Activated CD8-positive, alpha-beta memory T cell treated with anti-CD3 and anti-CD28 coated beads for 24 hours (primary cell): Measurements from ENCODE around the gene PPP2R3C.
"Not testable (repeated sequence)": the region's sequence is repeated elsewhere in the genome, so short reads cannot be mapped to it uniquely, and the experiment has no call there.

ENCODE experiments used
- DNase-seq: peaks from one replicate; pipeline ENCODE4 v3.0.0-alpha.2; 2020

The PPP2R3C gene

GRCh38 chr14:35050652-35051051, 71.1 kb downstream of the PPP2R3C start:
- DNase-seq = no peak

DNA sequence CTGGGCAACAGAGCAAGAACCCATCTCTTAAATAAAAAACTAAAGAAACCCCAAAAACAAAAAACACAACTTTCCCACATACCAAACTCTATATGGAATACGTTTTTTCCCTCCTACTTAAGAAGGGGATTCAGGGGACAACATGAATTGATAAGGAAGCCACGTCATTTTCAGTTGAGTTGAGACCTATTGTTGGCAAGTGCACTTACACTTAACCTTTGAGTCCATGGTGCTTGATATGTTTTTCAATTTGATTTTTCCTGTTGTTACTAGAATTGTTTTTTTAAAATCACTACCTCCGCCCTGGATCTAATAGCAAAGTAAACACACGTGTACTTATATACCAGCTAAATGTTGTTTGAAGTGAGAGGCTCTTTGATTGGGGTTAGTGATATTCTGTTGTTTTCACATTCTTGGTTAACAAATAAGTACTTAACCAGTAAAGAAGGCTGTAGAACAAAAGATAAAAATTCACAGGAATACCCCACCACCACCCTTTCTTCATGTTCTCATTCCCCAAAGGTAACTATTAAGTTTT, 73.7 kb downstream of the PPP2R3C start:
- no peak for DNase-seq

DNA sequence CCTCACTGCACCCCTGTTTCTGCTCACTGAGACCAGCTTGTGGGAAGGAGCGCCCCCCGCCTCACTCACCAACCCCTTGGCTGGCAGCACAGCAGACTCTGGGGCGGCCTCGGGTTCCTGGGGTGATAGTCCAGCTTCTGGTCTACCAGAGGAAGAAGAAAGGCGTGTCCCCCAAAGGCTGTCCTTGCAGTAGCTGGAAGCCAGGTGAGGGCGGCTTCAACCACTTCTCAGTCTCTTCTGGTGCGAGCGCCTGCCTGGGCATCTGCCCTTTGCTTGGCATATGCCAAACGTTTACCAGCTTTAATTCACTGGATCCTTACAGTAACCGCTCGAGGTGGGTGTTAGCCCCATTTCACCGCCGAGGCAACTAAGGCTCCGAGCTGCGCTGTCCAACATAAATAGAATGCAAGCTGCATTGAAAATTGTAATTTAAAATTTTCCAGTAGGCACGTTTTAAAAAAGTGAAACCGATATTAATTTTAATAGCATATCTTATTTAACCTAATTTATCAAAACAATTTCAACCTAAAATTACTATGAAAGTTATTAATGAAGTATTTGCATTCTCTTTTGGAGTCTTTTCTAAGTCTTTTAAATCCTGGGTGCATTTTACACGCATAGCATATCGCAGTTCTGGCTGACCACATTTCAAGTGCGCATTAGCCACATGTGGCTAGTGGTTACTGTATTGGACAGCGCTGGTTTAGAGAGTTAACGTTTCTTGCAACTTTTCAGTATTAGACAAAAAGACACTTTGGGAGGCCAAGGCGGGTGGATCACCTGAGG, 74.8 kb downstream of the PPP2R3C start:
- DNase-seq = no peak

DNA sequence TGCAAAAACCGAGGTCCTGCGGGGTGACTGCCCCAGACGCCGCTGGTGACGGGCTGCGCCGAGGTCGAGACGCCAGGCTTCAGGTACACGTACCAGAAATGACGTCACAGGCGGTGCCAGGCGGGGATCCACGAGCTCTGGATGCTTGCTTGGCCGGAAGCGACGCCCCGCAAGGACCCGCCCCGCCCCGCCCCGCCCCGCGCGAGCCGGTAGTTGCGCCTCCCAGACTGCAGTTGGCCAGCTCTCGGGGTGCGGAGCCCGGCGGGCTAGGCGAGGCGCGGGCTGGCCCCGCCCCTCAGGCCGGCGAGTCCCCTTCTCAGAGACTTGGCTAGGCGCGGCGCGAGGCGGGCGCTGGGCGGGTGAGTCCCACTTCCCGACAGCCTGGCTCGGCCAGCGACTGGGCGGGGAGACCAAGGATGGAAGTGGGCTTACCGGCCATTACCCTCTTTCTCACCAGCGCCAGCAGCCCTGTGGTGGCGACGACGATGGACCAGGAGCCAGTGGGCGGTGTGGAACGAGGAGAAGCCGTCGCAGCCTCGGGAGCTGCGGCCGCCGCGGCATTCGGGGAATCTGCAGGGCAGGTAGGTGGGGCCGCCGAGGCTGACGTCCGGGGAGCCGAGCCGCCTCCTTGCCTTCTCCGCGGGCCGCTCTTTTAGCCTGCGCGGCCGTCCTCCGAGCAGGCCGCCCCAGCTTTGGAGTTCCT, 75.6 kb downstream of the PPP2R3C start, which contains the start of gene FAM177A1:
Gene FAM177A1, plus strand, starts transcription at position 225 of the 703 bp plus-strand sequence. Its CDS starts 192 bp downstream, at position 417.
- DNase-seq = peak; percentile 98

DNA sequence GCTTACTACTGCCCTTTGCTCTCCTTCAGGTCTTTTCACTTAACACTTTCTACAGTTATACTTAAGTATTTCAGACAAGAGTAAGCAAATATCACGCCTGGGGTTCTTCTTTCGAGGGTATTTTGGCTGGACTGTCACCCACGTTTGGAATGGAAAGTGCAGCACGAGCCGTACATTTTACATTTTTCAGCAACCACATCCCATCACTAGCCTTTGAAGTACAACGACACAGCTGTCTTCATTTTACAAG, 76.1 kb downstream of the PPP2R3C start:
- no peak for DNase-seq

DNA sequence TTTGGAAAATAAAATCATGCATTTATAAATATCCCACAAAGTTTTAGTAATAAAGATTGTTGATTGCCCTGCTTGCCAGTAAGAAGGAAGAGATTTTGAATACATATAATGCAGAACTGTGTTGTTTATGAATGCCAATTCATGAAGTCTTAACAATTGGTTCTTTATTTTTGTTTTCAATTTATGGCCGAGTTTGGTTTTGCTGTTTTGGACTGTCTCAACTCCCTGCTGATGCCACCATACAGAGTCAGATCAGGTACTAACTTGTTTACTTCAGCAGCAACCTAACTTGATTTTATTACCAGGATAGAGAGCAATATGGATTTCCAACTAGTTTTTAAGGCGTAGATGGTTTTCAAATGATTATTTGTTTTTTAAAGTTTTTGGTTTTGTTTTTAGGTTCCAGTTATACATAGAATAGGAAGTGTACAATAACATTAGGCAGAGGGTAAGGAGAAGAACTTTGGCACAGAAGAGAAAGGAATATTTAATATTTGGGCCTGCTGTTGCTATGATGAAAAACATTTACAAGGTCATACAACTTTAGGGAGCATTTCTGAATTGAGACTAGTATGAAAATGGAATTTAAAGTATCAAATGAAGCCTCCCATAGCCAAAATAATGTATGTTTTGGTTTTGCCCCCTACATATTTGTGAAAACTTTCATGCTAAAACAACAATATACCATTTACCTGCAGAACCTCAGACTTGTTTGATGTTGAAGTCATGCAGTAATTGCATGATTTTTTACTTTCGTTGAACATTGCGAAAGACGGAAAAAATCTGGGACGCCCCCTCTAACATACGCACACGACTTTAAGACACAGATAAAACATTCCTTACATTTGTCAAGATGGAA, 76.6 kb downstream of the PPP2R3C start:
- no peak for DNase-seq

- no peak for DNase-seq
These were observed 78.7 kb downstream of the PPP2R3C start for GRCh38 chr14:35043046-35043445.

DNA sequence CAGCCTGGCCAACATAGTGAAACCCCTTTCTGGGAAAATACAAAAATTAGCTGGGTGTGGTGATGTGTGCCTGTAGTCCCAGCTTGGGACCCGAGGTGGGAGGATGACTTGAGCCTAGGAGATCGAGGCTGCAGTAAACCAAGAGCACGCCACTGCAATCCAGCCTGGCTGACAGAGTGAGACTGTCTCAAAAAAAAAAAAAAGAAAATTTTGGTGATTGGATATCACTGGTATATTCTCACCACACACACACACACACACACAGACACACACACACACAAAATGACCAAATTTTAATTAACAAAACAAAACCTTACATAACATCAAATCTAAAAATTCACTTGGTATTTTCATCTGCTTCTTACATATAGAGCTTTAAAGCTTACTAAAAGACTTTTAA, 79.2 kb downstream of the PPP2R3C start:
- DNase-seq = no peak

DNA sequence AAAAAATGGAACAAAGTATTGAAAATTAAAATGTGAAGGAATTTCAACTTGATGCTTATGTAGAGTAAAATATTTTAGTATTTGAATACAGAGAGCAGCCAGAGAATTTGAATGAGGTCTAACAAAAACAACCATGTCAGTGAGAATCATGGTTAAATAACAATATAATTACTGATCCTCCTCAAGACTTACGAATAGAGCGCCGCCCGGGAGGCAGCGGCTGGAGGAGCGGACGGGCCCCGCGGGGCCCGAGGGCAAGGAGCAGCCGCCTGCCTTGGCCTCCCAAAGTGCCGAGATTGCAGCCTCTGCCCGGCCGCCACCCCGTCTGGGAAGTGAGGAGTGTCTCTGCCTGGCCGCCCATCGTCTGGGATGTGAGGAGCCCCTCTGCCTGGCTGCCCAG, 83.5 kb downstream of the PPP2R3C start:
- DNase-seq = not testable (repeated sequence)
